Middle frontal gyrus (tissue), 1 donor: ENCODE results near the gene GPAT3.
A peak's percentile ranks its signal among the peaks of the same experiment; 100 is the strongest.
"Not testable (repeated sequence)": the region's sequence is repeated elsewhere in the genome, so short reads cannot be mapped to it uniquely, and the experiment has no call there.

Source experiments
- DNase-seq: peaks from one replicate; pipeline ENCODE4 v3.0.0-alpha.2; 2015; ENCODE audit warnings: low spot score; ENCODE audit errors: extremely low spot score

Gene GPAT3

GRCh38 chr4:83591730-83592129, 55.8 kb downstream of the GPAT3 start:
- no peak for DNase-seq

- DNase-seq = no peak
Measured at GRCh38 chr4:83599183-83599582, 63.3 kb downstream of the GPAT3 start.

- no peak for DNase-seq
Measured at GRCh38 chr4:83603129-83603528, 67.2 kb downstream of the GPAT3 start.

- DNase-seq = no peak
Measured at GRCh38 chr4:83604321-83604720, 68.4 kb downstream of the GPAT3 start.

GRCh38 chr4:83605210-83605609, 69.3 kb downstream of the GPAT3 start:
- no peak for DNase-seq

- no peak for DNase-seq
Measured at GRCh38 chr4:83605744-83606172, 69.8 kb downstream of the GPAT3 start.

GRCh38 chr4:83606460-83606859, 70.6 kb downstream of the GPAT3 start:
- no peak for DNase-seq

GRCh38 chr4:83606898-83607297, 71.0 kb downstream of the GPAT3 start:
- DNase-seq = no peak

GRCh38 chr4:83609365-83609764, 73.5 kb downstream of the GPAT3 start:
- no peak for DNase-seq

GRCh38 chr4:83610729-83611128, 74.8 kb downstream of the GPAT3 start:
- no peak for DNase-seq

GRCh38 chr4:83613023-83613422, 77.1 kb downstream of the GPAT3 start:
- no peak for DNase-seq

- no peak for DNase-seq
Measured at GRCh38 chr4:83613994-83614393, 78.1 kb downstream of the GPAT3 start.

GRCh38 chr4:83616252-83616651, 80.3 kb downstream of the GPAT3 start:
- no peak for DNase-seq

GRCh38 chr4:83617371-83618035, 81.6 kb downstream of the GPAT3 start:
- DNase-seq = no peak

- no peak for DNase-seq
Measured at GRCh38 chr4:83618431-83618830, 82.5 kb downstream of the GPAT3 start.

- no peak for DNase-seq
Measured at GRCh38 chr4:83618991-83619645, 83.2 kb downstream of the GPAT3 start.

- DNase-seq = not testable (repeated sequence)
Measured at GRCh38 chr4:83622127-83622526, 86.2 kb downstream of the GPAT3 start.

- no peak for DNase-seq
Measured at GRCh38 chr4:83625821-83626220, 89.9 kb downstream of the GPAT3 start.

GRCh38 chr4:83626245-83626836, 90.4 kb downstream of the GPAT3 start:
- DNase-seq = no peak

GRCh38 chr4:83629945-83630721, 94.2 kb downstream of the GPAT3 start:
- DNase-seq = no peak

GRCh38 chr4:83631066-83631465, 95.2 kb downstream of the GPAT3 start:
- DNase-seq = peak; percentile 13

GRCh38 chr4:83636930-83637329, 101.0 kb downstream of the GPAT3 start:
- no peak for DNase-seq
